Measurements from ENCODE around the gene SLC37A2. TPM values are rescaled to one million over a fixed set of nuclear protein-coding genes. Genes with fewer than 3 reads are reported as not detected.

Gene SLC37A2
- total RNA-seq, 1 experiment from 2014 or later = 9.9 TPM

Other genes with a start within 250 kb of the SLC37A2 start
- gene ROBO3, start 197.9 kb upstream of the SLC37A2 start, total RNA-seq (2014; rRNA removed; shearing (Covaris generic)) = 20.5 and 24.5 TPM in 2 replicates
- gene ROBO4, start 165.4 kb upstream of the SLC37A2 start, total RNA-seq (2014; rRNA removed; shearing (Covaris generic)) = 21.1 and 25.0 TPM in 2 replicates
- 0.05 TPM in 1 of 2 replicates, not detected in the other for gene HEPN1, start 144.1 kb upstream of the SLC37A2 start, total RNA-seq (2014; rRNA removed; shearing (Covaris generic))
- 0.29 TPM in 1 of 2 replicates, not detected in the other for gene HEPACAM, start 127.3 kb upstream of the SLC37A2 start, total RNA-seq (2014; rRNA removed; shearing (Covaris generic))
- 7.4 and 8.1 TPM in 2 replicates for gene CCDC15, start 109.1 kb upstream of the SLC37A2 start, total RNA-seq (2014; rRNA removed; shearing (Covaris generic))
- gene TMEM218, start 48.3 kb downstream of the SLC37A2 start, total RNA-seq (2014; rRNA removed; shearing (Covaris generic)) = 24.9 and 29.8 TPM in 2 replicates
- gene PKNOX2, start 101.4 kb downstream of the SLC37A2 start, total RNA-seq (2014; rRNA removed; shearing (Covaris generic)) = 0.10 TPM in 1 of 2 replicates, not detected in the other